Peyer's patch (tissue), 4 donors: ENCODE data around the gene PXDC1.

ENCODE experiments used
- POLR2A ChIP-seq, 2 donors: fragments of 450-650 bp; IDR thresholded peaks; one replicate each; pipeline ENCODE4 v1.5.1; 2017; ENCODE audit warnings: antibody characterized with exemption in 2 of 2, mild to moderate bottlenecking in 2 of 2, moderate library complexity in 2 of 2
- TF ChIP-seq, protein P1 (sequence below), 6 experiments: fragments of 450-650 bp in 4 of 6; fragments of 200-600 bp in 2 of 6; sonication (generic) in 1 of 6; IDR thresholded peaks; one replicate each; pipeline ENCODE4 v1.5.1; 2017 to 2019; ENCODE audit warnings: antibody characterized with exemption in 6 of 6, mild to moderate bottlenecking in 3 of 6, moderate library complexity in 1 of 6

DNA sequence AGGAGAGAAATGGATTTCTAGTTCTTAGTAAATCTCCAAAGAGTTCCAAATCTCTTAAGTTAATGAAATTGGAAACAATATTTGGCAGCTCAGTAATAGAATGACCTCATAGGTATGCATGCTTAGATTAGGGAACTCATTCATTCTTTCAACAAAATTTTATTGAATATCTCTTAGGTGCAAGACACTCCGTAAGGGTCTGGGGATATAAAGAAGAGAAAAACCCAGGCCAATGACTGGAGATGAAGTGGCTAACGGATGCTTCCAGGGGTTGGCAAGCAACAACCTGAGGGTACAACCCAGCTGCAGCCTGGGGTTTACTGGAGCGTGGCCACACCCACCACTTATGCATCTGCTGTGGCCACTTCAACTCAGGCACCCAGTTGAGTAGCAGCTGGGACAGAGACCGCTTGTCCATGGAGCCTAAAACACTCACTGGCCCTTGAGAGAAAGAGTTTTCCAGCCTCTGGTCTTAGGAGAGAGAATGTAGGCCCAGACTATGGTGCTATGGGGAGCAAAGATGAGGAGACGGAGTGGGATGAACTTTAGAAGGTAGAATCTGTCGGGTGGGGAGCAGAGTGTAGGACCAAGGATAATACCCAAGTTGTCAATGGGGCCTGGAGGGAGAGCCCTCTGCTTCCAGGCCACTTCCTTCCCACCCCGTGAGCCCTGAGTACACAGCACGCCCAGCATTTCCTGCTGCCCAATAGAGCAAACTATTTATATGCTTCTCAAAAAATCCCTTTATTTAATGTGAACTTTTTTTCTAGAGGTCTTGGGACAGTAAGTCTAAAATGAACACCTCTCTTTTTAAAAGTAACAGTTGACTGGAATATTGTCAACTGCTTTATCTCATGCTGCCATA lies 46.8 kb upstream of the PXDC1 start:
- TF ChIP-seq, protein P1, sequence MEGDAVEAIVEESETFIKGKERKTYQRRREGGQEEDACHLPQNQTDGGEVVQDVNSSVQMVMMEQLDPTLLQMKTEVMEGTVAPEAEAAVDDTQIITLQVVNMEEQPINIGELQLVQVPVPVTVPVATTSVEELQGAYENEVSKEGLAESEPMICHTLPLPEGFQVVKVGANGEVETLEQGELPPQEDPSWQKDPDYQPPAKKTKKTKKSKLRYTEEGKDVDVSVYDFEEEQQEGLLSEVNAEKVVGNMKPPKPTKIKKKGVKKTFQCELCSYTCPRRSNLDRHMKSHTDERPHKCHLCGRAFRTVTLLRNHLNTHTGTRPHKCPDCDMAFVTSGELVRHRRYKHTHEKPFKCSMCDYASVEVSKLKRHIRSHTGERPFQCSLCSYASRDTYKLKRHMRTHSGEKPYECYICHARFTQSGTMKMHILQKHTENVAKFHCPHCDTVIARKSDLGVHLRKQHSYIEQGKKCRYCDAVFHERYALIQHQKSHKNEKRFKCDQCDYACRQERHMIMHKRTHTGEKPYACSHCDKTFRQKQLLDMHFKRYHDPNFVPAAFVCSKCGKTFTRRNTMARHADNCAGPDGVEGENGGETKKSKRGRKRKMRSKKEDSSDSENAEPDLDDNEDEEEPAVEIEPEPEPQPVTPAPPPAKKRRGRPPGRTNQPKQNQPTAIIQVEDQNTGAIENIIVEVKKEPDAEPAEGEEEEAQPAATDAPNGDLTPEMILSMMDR (IDR thresholded peaks at IDR 0.05) = no peak
- TF ChIP-seq POLR2A (IDR thresholded peaks at IDR 0.05) = no peak
